ENCODE results near the gene YY1. TPM values are rescaled to one million over a fixed set of nuclear protein-coding genes. Genes with fewer than 3 reads are reported as not detected.

YY1 gene
- total and polyA plus RNA-seq, 2 of the 8 experiments (the other 6 are each of a cell fraction or from before 2014, with no cell fraction given): 26.4 to 106 TPM

GRCh38 chr14:100203962-100204834 is 34.7 kb upstream of the YY1 start:
- ChIA-PET CTCF (ENCODE audit: partially characterized antibody) (interaction anchor here (0.7 to 4.1 kb wide), 5 partner anchors 11 to 96 kb away, joined by 3 to 24 read pairs (median 4); no protein-coding TSS in a partner anchor), POLR2A (ENCODE audit: partially characterized antibody) (interaction anchor here (0.8 to 1.3 kb wide), 4 partner anchors 10 to 65 kb away, joined by 3 to 5 read pairs (median 4); no protein-coding TSS in a partner anchor)

More at GRCh38 chr14:100203962-100204834, 34.7 kb upstream of the YY1 start:
- no peaks in the 10 kb centered on the region for H3K36me3 ChIP-seq (ENCODE audit: control insufficient read depth in 2 of 4, insufficient read depth in 4 of 4, low read length in 3 of 4)
- DNase-seq (ENCODE audit: low read depth in 1 of 2, low spot score in 2 of 2) (no peak), FAIRE-seq (no peak)
- no peak overlapping the region for H2BK15ac ChIP-seq (ENCODE audit: low read length)
- H2AK5ac ChIP-seq (ENCODE audit: low read depth, low read length): no peak overlapping the region
- no peak overlapping the region for H2AFZ ChIP-seq (ENCODE audit: low read length)
- H2BK5ac ChIP-seq (ENCODE audit: low read depth, low read length): no peak overlapping the region
- no peak overlapping the region for H3K4me2 ChIP-seq (ENCODE audit: insufficient read depth in 1 of 2, low read depth in 2 of 2, low read length in 2 of 2)
- no peaks in the 10 kb centered on the region for H3K79me2 ChIP-seq (ENCODE audit: control insufficient read depth in 1 of 2, insufficient read depth in 2 of 2, low read length in 2 of 2)
- H3K27me3 ChIP-seq (replicated peaks in 1 of 4; ENCODE audit: control insufficient read depth in 3 of 4, extremely low read depth in 1 of 4, insufficient read depth in 3 of 4, low read length in 3 of 4): no peaks in the 10 kb centered on the region
- H3K27ac ChIP-seq (ENCODE audit: low read depth, low read length): no peak overlapping the region
- no peak overlapping the region for H4K8ac ChIP-seq (ENCODE audit: extremely low read depth, insufficient read depth, low read length)
- H2BK120ac ChIP-seq (replicated peaks; ENCODE audit: low read depth, low read length): no peak overlapping the region
- H3K23ac ChIP-seq (ENCODE audit: insufficient read length): no peak overlapping the region
- H3K79me1 ChIP-seq (ENCODE audit: low read depth, low read length): no peaks in the 10 kb centered on the region
- H3K4ac ChIP-seq (replicated peaks; ENCODE audit: insufficient read length, low read depth, low read length): no peak overlapping the region
- no peaks in the 10 kb centered on the region for H3K23me2 ChIP-seq (ENCODE audit: low read depth, low read length)
- no peak overlapping the region for H4K91ac ChIP-seq (replicated peaks; ENCODE audit: insufficient read length, low read length)
- 93% methylated on average over 4 of the region's 4 CpGs; no CpG with 5 or more reads in 1 of the 2 experiments for WGBS, 2 experiments (ENCODE audit: extremely low coverage in 1 of 2, insufficient coverage in 1 of 2, insufficient read length in 1 of 2, insufficient replicate concordance in 2 of 2, low coverage in 1 of 2, low lambda C conversion rate in 2 of 2, missing lambda C conversion rate in 1 of 2)
- peaks cover 0 to 4% (median 2%) of the 10 kb centered on the region in 4 experiments; a peak in 2 of 7 replicates for H3K4me1 ChIP-seq (replicated peaks in 1 of 4; ENCODE audit: control insufficient read depth in 3 of 4, insufficient read depth in 4 of 4, low read length in 3 of 4)
- H4K5ac ChIP-seq (ENCODE audit: insufficient read length, low read depth, low read length): no peak overlapping the region
- H3K18ac ChIP-seq (ENCODE audit: extremely low read depth, low read length): no peak overlapping the region
- TF ChIP-seq EZH2 (IDR thresholded peaks at IDR 0.05; ENCODE audit: low read depth, low read length, severe bottlenecking) (no peak), EP300 (IDR thresholded peaks at IDR 0.05; ENCODE audit: borderline replicate concordance in 1 of 2, low read depth in 2 of 2, low read length in 2 of 2) (no peak)
- H3K56ac ChIP-seq (replicated peaks; ENCODE audit: insufficient read length, low read depth, low read length): no peak overlapping the region
- no peak overlapping the region for H3K4me3 ChIP-seq (ENCODE audit: extremely low read depth in 1 of 4, insufficient read depth in 2 of 4, low read depth in 3 of 4, low read length in 4 of 4)
- H2BK12ac ChIP-seq (ENCODE audit: low read depth, low read length): no peak overlapping the region
- H2BK20ac ChIP-seq (ENCODE audit: low read length): no peak overlapping the region
- H3K9me3 ChIP-seq (ENCODE audit: insufficient read depth in 2 of 2, low read depth in 1 of 2, low read length in 1 of 2): peaks cover 0 to 5% of the 10 kb centered on the region in 2 experiments; a peak in 1 of 4 replicates
- no peaks in the 10 kb centered on the region for H4K20me1 ChIP-seq (replicated peaks in 1 of 2; ENCODE audit: control insufficient read depth in 1 of 2, insufficient read depth in 2 of 2, low read length in 2 of 2)
- H3K14ac ChIP-seq (ENCODE audit: insufficient read length): no peak overlapping the region
- no peak overlapping the region for H3K9ac ChIP-seq (replicated peaks in 1 of 4; ENCODE audit: extremely low read depth in 1 of 4, low read depth in 3 of 4, low read length in 3 of 4)
